Frontal cortex (tissue), 4 donors: ENCODE data around the gene SIL1. TPM values are rescaled to one million over a fixed set of nuclear protein-coding genes. Genes with fewer than 3 reads are reported as not detected.
"Not testable (repeated sequence)": the region's sequence is repeated elsewhere in the genome, so short reads cannot be mapped to it uniquely, and the experiment has no call there.

Source experiments
- DNase-seq, 2 donors: peaks; one replicate each; pipeline ENCODE4 v3.0.0; 2012; ENCODE audit warnings: low spot score in 2 of 2
- FAIRE-seq: peaks from 2 replicates; lab custom pipeline; 2012; peaks lifted over from hg19 to GRCh38; lab: Jason Lieb, UNC
- total RNA-seq: library from RNA; depleted of rRNA; stranded (reverse); fragments of >200 nt; gene quantifications from one replicate; pipeline ENCODE4 v1.2.3, GENCODE V29; 2014
- donor health status: control.
- donor health status: control.
- donor health status: control.

Gene SIL1
- total RNA-seq, 1 donor from 2014 or later = 9.4 TPM

DNA sequence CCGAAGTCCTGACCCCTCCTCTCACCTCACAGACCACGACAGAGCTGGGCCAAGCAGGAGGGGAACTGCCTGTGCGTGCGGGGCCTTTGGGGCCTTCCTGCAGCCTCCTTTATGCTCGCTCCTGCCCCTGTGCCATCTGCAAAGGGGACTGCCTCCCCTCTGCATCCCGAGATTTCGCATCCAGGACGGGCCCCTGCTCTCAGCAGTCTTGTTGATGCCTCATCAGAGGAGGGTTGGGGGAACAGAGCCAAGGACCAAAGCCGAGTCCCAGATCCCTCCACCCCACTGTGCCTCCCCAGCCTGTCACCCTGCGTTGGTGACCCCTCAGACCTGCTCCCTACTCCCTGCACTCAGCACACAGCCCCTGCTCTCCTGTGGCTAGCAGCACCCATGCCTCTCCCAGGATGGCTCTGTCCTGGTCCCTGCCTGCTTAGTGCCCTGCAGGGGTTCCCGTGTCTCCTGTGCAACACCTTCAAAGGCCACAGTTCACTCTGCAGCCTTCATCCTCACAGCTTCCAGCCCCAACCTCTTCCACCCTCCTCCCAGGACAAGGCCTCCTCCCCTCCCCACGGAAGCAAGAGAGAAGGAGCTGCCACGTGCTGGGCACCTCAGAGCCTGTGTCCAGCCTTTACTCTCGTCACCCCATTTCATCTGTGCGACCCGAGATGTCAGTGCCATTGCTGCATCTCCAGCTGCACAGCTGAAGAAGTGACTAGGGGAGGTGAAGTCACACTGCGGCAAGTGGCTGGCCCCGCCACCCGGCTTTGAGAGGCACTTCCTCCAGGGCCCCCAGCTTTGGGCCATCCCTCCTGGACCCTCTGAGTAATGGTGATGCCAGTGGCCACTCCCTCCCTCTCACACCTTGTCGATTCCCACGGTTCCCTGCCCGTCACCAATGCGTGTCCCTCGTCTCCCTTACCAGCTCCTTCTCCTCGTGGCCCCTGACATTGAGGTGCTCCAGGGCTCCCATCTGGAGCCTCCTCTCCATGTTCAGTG is 260.5 kb downstream of the SIL1 start:
- DNase-seq (no peak), FAIRE-seq (no peak)

DNA sequence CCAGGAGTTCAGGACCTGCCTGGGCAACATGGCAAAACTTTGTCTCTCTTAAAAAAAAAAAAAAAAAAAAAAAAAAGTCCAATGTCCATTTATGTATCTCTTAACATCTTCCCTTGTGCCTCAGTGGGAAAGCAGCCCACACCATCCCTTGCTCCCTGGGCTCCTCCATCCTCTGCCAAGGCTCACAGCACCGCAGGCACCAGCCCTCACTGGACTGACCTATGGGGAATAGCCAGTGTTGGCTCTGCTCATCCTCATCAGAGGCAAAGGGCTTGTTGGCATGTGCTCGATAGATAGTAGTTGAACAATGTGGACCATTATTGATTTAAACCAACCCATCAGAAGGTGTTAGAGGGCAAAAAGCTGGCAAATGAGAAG is 261.2 kb downstream of the SIL1 start:
- FAIRE-seq = no peak
- no peak for DNase-seq

DNA sequence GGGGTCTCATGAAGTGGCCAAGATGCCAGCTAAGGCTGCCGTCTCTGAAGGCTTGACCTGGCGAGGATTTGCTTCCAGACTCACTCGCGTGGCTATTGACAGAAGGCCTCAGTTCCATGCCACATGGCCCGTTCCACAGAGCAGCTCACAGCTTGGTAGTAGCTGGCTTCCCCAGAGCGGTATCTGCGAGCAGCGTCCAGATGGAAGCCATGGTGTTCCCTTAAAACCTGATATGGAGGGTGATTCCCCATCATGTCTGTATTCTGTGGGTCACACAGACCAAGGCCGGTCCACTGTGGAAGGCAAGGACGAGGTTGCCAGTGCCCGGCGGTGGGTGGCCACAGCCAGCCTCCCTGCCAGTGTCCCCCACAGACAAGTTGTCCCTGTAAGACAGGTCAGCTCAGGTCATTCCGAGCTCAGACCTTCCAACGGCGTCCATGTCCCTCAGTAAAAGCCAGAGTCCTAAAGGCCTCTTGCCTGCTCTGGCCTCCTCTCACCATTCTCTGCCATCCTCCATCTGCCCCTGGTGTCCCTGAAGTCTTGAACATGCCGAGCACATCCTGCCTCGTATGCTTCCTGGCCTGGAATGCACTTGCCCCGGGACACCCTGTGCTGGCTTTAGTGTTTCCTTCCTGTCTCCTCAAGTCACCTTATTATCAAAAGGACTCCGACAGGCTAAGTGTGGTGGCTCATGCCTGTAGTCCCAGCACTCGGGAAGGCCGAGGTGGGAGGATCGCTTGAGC is 261.8 kb downstream of the SIL1 start:
- FAIRE-seq (no peak), DNase-seq (no peak)

DNA sequence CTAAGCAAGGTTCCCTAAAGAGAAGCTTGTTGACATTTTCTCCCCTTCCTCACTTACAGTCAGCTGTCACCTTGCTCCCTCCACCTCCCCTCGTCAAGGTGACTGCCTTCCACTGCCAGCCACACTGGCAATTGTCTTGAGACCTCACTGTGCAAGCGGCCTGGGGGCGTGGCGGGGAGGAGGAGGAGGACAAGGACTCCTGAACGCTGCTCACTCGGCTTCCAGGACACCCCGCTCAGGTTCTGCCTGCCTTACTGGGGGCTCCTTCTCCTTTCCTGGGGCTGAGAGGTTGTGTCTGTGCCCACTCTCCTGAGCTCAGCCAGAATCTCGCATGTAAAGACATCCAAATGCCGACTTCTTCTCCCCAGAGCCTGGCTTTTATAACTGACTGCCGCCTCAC is 262.7 kb downstream of the SIL1 start:
- FAIRE-seq (no peak), DNase-seq (no peak)

DNA sequence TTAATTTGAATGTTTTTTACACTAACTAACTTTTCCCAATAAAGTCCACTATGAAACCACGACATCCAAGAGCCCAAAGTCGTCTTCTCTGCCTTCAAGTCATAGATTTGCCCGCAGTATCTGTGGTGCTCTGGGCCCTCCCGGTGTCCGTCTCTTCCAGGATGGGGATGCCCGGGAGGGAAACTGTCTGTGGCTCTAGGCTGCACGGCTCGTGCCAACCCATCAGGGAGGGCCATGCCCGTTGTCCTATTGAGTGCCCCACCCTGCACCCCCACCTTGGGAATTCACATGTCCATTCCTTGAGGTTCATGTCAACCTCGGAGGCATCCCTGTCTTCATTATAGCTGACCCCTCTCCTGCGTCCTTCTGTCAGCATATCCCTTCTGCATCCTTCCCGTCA is 263.2 kb downstream of the SIL1 start:
- DNase-seq = no peak
- FAIRE-seq = no peak

DNA sequence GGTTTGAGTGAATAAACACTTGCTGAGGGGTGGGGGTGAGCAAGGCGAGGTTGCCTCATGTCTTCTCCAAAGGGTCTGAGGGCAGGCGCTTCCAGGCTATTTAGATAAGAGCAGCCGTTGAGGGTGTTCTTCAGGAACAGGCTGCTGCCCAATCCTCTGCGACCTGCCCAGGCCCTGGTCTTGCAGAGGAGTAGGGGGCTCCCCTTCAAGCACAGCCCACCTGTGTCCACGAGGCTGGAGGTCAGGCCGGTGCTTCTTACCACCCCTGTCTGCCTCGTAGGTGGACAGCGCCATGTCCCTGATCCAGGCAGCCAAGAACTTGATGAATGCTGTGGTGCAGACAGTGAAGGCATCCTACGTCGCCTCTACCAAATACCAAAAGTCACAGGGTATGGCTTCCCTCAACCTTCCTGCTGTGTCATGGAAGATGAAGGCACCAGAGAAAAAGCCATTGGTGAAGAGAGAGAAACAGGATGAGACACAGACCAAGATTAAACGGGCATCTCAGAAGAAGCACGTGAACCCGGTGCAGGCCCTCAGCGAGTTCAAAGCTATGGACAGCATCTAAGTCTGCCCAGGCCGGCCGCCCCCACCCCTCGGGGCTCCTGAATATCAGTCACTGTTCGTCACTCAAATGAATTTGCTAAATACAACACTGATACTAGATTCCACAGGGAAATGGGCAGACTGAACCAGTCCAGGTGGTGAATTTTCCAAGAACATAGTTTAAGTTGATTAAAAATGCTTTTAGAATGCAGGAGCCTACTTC is 264.5 kb downstream of the SIL1 start:
- FAIRE-seq = no peak
- no peak for DNase-seq

DNA sequence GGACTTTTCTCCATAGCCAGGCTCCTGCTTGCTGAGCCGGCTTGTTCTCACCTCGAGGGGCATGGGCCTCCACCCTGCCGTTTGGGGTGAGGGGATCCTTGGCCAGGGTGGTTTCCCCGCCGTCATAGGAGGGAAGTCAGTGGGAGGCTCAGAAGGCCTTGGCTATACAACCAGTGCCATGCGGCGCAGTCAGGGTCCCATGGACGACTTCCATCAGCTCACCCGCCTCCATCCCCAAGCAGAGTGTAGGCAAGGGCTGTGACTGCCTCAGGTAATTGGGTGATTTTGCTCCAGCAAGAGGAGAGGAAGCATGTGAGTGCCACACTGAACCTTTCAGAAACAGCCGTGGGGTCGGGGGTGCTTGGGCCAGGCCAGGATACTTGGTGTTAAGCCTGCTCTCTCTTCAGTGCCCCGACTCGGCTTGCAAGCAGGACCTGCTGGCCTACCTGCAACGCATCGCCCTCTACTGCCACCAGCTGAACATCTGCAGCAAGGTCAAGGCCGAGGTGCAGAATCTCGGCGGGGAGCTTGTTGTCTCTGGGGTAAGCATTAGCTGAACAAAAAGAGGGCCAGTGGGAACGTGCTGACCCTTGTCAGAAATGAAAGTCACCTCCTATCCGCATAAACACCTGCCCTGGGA is 265.9 kb downstream of the SIL1 start:
- DNase-seq (no peak), FAIRE-seq (no peak)

DNA sequence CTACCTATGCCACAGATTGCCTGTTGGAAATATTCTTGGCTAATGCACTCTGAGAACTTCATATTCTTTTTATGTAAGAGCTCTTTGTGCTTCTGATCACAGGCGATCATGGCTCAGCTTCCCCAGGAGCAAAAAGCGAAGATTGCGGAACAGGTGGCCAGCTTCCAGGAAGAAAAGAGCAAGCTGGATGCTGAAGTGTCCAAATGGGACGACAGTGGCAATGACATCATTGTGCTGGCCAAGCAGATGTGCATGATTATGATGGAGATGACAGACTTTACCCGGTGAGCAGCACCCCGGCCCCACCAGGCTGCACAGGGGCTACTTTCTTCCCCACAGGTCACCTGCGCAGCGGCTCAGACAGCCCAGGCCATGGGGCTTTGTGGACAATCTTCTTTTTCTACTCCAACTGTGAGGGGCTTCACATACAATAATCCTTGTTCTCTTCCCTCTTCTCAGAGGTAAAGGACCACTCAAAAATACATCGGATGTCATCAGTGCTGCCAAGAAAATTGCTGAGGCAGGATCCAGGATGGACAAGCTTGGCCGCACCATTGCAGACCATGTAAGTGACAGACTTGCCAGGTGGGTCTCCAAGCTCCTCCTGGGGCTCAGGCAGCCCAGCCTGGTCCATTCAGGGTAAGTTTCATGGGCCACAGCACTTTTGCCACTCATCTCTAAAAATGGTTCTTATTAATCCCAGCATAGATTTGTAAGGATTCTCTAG is 267.6 kb downstream of the SIL1 start:
- no peak for FAIRE-seq
- DNase-seq = no peak

DNA sequence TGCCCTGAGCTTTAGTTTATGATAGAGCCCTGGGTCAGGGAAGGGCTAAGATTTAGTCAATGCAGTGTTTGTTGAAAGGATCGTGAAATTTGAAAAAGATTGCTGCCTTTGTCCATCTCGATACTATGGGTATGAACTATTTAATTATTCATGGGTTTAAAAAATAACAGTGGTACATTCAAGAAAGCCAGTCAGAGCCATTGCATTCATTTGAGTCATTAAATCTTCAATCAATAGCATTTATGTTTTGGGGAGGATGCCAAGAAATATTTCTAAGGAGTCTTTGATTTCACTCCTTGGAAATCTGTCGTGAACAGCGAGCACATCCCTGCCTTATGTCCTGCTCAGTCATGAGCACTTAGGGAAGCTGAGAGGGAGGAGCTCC is 268.6 kb downstream of the SIL1 start:
- FAIRE-seq (no peak), DNase-seq (no peak)

DNA sequence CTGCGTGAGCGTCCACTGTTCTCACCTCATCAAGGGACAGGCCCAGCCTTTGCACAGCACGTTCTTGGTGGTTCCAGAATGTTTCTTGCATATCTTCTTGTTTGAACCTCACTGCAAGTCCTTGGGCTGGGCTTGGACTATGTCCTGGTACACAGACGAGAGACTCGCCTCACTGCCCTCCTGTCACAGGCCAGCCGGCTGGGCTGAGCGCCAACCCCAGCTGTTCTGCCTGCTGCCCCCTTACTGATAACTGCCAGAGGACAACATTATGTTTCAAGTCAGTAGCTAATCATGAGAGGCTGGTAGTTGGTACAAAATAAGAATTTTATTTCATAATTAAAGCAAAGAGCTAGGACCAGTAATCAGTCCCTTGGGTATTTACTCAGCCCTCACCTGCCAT is 270.2 kb downstream of the SIL1 start:
- DNase-seq = peak; percentile 63 to 69
- peak; percentile 19 for FAIRE-seq

DNA sequence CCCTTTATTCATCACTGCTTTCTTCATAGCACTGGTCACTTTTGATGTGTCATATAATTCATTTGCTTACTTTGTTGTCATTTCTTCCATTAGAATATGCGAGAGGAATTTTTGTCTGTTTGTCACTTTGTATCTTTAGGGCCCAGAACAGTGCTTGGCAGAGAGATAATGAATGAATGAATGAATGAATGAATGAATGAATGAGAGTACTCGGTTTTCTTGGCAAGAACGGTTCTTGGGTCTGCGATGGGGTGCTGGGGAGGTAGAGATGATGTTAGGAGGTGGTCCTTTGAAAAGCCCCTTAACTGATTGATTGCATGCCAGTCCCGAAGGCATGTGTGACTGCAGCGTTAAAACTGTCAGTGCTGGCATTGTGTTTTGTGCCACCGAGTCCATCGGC is 270.6 kb downstream of the SIL1 start:
- no peak for DNase-seq
- FAIRE-seq = no peak

DNA sequence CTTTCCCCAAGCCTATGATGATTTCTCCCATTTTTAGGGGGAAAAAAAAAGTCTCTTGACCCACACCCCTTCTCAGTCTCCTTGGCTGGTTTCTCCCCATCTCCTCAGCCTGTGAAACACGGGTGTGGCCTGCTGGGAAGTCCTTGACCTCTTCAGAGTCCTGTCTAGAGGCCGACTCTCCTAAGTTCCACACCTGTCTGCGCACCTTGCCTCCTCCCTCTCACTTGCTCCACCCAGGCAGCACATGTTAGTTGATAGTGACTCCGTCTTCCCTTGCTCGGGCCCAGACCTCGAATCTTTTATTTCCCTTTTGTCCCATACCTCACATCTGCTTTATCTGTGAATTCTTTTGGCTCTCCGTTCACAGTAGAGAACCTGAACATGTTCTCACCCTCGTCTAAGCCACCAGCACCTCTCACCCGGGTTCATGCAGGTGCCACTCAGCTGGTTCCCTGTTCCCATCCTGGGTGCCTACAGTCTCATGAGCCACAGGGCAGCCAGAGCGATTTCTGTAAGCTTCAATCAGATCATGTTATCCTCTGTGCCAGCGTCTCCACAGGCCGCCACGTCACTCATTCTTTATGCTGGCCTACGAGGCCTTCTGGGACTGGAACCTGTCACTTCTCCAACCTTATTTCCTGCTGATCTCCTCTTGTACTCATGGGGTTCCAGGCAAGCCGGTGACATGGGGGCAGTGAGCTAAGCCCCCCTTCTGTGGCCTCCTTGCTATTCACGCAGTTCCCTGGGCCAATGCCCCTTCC is 271.3 kb downstream of the SIL1 start:
- DNase-seq (no peak), FAIRE-seq (no peak)

DNA sequence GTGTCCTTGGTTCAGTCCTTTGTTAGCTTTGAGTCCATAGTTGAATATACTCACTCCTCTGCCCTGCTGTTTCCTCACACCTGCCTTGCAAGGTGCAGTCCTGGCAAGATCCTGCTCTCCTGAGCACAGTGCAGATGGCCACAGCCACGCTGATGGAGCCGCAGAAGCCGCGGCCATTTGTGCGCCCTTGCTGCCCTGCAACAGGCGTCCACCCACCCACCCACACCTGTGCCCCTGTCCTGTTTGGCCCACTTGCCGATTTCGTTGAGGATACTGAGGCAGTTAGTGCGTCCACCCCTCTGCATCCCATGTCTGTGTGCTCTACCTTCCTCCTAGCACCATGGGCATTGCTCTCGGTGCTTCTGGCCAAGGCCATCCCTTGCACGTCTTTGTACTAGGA is 271.9 kb downstream of the SIL1 start:
- DNase-seq (no peak), FAIRE-seq (no peak)

DNA sequence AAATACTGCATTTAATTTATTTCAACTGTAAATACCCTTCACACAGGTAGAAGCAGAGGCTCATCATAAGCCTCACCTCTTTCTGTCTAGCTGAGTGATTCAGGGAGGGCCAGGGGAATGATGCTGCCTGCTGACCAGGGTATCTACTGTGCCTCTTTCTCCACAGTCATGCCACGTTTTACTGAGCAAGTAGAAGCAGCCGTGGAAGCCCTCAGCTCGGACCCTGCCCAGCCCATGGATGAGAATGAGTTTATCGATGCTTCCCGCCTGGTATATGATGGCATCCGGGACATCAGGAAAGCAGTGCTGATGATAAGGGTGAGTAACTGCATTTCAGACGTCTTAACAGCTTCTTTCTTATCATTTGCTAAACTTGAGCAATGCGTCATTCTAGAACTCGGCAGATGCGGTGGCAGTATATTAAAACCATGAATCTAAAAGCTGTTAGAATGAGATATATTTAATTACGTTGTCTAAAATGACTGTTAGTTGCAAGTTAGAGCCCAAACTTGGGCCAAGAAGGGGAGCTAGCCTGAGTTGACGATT is 273.0 kb downstream of the SIL1 start:
- DNase-seq = no peak
- no peak for FAIRE-seq

DNA sequence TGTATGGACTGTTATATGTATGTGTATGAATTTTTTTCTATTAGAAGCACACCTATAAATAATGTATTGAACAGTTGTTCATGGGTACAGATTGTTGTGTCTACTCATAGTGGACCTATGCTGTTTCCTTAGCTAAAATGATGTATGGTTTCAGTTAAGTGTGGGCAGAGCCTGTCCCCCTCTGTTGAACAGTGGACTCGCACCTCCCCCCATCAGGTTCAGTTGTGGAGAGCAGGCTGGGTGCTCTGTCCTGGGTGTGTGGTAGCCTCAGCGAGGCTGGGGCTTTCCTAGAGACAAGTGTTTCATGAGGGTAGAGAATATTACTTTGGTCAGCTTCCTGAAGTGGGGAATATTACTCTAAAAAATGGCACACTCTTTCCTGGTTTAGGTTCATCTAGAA is 275.7 kb downstream of the SIL1 start:
- DNase-seq (no peak), FAIRE-seq (no peak)

DNA sequence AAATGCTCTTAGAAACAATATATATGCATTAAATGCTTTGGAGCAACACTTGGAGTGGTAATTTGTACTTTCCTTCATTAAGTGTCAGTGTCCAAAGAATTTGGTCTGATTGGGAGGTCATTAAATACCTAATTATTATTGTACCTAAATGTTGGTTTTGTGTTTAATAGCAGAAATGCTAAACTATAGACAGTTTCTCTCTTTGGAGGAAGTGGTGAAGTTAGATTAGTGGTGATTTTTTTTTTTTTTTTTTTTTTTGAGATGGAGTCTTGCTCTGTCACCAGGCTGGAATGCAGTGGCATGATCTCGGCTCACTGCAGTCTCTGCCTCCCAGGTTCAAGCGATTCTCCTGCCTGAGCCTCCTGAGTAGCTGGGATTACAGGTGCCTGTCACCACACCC is 276.8 kb downstream of the SIL1 start:
- not testable (repeated sequence) for DNase-seq, FAIRE-seq

DNA sequence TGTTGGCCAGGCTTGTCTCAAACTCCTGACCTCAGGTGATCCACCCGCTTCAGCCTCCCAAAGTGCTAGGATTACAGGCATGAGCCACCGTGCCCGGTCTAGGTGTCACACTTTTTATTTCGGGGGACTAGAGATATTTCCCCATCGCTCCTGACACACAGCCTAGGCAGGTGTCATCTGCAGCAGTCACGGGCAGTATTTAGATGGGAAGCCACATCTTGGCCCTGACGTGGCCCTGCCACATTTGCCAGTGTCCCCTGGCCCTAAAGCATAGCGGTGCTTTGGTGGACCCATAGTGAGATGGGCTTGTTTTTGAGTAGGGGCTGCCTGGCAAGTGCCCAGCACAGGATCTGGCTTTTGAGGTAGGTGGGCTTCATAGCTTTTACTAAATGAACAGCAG is 278.0 kb downstream of the SIL1 start:
- FAIRE-seq (no peak), DNase-seq (no peak)

DNA sequence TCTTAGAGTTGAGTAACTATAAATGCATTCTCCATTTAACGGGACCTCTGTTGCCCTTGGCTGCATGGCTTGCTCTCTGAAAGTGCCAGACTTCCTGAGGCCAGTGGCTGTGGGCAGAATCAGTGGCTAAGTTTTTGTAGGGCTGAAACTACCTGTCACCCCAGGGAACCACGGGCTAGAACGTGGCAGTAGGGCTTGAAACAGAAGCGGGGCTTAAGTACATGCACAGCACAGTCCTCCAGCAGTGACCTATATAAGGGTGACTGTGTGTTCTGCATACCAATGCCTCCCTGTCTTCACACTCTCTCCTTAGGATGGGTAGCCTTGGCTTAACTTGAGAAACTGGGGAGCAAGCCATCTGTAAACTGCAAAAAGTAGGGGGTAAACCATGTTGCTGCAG is 279.5 kb downstream of the SIL1 start:
- no peak for FAIRE-seq
- DNase-seq = no peak
